OCI-LY3 (cell line): ENCODE results near the gene ZNF764.

Source experiments
- CTCF ChIP-seq: fragments of 200-600, 300-600 bp; sonication (generic); IDR thresholded peaks from 2 replicates; pipeline ENCODE4 v1.5.1; 2014; ENCODE audit warnings: antibody characterized with exemption, low read length, low read depth
- EZH2phosphoT487 ChIP-seq: fragments of 200-600 bp; shearing (Covaris generic); IDR thresholded peaks from 2 replicates; pipeline ENCODE4 v1.6.1; 2018; ENCODE audit warnings: antibody characterized with exemption, mixed run types, low read depth

GRCh38 chr16:30567991-30568638 lies 9.9 kb upstream of the ZNF764 start:
- no peak for TF ChIP-seq CTCF
- no peak for TF ChIP-seq EZH2phosphoT487
